ENCODE results near the gene PPM1J.
"Not testable (repeated sequence)": the region's sequence is repeated elsewhere in the genome, so short reads cannot be mapped to it uniquely, and the experiment has no call there.

The PPM1J gene

GRCh38 chr1:112715264-112716053 is at the start of gene PPM1J:
Gene PPM1J, minus strand, starts transcription at chr1:112715332. Its CDS starts 31 bp downstream, at chr1:112715301.
- peak; percentile 98 for DNase-seq

DNA sequence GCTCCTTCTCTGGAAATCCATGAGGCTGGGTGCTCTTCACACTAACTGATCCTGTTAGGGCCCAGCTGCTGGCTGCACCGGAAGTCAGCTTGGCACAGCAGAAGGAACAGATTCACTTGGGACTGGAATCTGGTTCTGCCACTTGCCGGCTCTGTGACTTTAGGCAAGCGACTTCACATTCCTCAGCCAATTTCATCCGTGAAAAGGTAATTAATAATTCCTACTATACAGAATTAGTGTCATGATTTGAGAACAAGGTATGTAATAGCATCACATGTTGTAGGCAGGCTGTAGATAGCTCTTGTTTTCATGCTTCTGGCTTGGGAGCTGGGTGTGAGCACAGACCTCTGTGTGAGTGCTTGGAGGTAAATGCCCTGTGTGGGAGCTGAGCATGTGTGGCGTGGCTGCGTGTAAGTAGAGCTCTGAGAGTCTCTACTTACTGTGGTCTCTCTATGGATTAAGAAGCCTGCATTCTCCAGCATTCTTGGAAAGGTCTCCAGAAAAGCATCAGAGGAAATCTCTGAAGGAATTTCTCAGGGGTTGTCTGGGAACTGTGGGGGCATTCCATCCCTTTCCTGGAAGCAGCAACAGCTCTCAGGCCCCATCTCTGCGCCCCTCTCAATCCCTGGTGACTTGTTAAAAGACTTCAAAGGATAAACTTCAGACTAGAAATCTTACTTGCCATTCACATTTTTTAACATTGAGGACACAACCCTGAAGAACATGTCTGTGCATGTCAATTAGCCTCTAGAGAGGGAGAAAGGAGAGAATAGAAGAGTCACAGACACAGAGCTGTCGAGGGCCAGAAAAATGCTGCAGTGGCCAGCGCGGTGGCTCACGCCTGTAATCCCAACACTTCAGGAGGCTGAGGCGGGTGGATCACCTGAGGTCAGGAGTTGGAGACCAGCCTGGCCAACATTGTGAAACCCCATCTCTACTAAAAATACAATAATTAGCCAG is 47.7 kb upstream of the PPM1J start:
- DNase-seq = no peak

GRCh38 chr1:112761714-112762480 is 46.8 kb upstream of the PPM1J start:
- no peak for DNase-seq

DNA sequence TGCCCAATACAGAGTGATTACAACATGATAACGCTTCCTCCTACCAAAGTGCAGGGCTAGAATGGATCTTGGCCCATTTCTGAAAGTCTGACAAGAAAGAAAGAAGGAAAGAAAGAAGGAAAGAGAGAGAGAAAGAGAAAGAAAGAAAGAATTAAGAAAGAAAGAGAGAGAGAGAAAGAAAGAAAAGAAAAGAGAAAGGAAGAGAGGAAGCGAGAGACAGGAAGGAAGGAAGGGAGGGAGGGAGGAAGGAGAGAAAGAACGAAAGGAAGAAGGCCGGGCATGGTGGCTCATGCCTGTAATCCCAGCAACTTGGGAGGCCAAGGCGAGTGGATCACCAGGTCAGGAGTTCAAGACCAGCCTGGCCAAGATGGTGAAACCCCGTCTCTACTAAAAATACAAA is 44.1 kb upstream of the PPM1J start:
- DNase-seq = no peak

GRCh38 chr1:112754116-112754628 is 39.0 kb upstream of the PPM1J start:
- no peak for DNase-seq

GRCh38 chr1:112748396-112748795 is 33.3 kb upstream of the PPM1J start:
- DNase-seq = no peak

DNA sequence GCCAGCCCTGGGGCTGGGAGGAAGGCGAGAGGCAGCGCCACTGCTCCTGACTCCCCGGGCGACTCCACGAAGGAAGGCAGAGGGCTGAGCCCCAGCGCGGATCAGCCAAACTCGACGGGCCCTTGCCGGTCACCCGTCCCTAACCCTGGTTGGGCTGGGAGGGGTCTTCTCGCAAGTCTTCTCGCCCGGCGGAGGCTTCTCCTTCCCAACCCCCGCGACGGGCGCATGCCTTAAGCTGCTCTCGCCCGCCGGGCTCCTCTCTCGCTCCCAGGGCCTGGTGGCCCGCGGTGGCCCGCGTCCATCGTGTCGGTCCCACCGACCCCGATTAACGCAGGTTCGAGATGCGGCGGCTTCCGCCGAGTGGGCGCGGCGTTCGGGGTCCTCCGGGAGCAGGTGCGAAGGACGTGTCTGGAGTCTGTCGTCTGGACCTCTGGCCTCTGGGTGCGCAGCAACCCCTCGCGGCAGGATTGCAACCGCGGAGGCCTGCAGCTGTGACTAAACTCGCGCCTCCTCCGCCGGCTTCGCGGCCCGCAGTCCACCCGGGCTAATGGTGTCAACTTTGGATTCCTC is 29.0 kb upstream of the PPM1J start:
- DNase-seq = no peak

DNA sequence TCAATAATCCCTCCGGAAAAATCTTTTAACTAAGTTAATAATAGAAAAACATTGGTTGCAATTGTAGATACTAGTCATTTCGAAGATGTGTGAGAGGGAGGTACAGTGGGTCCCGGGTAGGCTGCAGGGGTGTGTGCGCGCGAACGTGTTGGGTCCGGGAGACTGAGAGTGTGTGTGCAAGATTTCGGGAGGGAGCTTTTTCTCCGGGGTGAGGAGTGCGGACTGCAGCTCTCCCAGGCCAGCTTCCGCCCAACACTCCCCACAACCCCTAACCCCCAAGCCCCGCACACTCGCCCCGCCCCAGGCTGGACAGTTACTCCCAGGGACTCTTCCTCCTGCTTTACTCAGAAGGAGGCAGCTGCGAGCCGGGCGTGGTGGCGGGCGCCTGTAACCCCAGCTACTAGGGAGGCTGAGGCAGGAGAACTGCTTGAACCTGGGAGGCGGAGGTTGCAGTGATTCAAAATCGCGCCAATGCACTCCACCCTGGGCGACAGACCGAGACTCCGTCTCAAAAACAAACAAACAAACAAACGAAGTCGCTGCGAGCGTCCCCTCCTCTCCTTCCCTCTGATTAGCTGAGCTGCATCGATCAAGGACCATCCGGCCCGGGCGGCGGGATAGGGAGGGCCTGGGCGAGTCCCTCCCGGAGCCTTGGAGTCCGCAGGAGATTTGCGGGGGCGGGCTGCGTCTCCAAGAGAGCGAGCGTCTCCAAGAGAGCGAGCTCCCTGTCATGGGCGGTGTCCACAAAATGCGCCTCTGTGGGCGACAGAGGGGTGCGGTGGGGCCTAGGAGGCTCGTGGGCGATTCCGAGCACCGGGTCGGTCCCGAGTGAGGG is 28.3 kb upstream of the PPM1J start:
- DNase-seq = no peak

DNA sequence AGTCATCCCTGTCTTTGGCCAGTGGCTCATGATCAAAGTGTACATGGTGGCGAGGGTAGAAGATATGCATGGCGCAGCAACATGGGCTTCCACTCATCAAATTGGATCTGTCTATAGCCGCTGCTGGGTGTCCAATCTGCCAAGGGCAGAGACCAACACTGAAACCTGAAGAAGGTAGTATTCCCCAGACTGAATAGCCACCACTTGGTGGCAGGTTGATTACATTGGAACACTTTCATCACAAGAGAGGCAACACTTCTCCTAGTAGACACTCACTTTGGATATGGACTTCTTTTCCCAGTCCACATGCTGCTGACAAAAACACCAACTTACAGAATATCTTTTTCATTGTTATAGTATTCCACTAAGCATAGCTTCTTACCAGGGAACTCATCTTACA is 22.4 kb upstream of the PPM1J start:
- DNase-seq = no peak

DNA sequence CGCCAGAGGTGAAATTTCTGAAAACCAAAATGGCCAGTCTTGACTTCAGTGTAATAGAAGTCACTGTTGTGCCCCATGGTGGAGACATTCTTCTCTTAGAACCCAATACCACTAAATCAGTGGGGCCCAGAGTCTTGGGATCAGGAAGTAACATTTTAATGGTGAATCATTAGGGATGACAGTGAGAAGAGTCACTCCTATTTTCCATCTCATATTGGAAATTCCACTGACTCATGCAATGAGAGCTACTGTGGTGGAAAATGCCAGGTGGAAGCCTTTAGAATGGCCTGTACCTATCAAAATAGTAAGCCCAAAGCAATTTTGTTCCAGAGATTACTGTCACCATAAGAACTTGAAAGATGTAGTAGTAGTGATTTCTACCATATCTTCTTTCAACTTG is 20.6 kb upstream of the PPM1J start:
- DNase-seq = no peak

- DNase-seq = no peak
Observed at GRCh38 chr1:112731451-112731850, 16.3 kb upstream of the PPM1J start.

GRCh38 chr1:112729909-112730308 is 14.8 kb upstream of the PPM1J start:
- DNase-seq = no peak

DNA sequence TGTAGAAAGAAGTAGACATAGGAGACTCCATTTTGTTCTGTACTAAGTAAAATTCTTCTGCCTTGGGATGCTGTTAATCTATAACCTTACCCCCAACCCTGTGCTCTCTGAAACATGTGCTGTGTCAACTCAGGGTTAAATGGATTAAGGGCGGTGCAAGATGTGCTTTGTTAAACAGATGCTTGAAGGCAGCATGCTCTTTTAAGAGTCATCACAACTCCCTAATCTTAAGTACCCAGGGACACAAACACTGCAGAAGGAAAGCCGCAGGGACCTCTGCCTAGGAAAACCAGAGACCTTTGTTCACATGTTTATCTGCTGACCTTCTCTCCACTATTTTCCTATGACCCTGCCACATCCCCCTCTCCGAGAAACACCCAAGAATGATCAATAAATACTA is 13.9 kb upstream of the PPM1J start:
- not testable (repeated sequence) for DNase-seq

GRCh38 chr1:112728306-112728971 is 13.3 kb upstream of the PPM1J start:
- not testable (repeated sequence) for DNase-seq

- no peak for DNase-seq
Observed at GRCh38 chr1:112727716-112728115, 12.6 kb upstream of the PPM1J start.

DNA sequence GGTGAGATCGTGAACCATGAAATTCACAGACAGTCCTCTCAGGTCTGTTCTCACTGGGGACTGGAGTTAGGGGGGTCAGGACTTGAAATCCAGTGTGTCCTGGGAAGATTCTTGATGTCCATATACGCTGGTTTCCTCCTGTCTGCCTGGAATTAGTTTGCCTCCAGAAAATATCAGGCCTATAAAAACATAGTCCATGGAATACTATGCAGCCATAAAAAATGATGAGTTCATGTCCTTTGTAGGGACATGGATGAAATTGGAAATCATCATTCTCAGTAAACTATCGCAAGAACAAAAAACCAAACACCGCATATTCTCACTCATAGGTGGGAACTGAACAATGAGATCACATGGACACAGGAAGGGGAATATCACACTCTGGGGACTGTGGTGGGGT is 9.1 kb upstream of the PPM1J start:
- not testable (repeated sequence) for DNase-seq

- DNase-seq = no peak
Observed at GRCh38 chr1:112723511-112723839, 8.3 kb upstream of the PPM1J start.

GRCh38 chr1:112722601-112723510 is 7.7 kb upstream of the PPM1J start:
- no peak for DNase-seq

DNA sequence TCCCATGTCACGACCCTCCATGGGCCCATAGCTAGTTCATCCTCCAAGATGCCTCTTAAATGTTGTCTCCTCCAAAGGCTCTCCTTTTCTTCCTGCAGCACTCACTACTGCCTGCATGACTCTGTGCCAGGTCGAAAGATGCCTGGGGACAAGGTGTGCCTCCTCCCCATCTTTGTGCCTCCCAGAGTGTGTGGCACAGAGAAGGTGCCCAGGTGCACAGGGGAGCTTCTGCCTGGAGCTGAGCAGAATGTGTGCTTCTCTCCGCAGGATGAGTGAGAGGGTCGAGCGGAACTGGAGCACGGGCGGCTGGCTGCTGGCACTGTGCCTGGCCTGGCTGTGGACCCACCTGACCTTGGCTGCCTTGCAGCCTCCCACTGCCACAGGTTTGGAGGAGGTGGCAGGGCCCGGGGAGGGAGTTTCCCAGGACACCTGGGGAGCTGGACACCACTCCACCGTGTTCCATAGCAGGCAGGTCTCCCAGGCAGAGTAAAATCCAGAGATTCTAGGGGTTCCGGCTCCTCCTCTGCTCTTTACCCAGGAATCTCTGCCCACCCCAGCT is 6.9 kb upstream of the PPM1J start:
- DNase-seq = no peak

DNA sequence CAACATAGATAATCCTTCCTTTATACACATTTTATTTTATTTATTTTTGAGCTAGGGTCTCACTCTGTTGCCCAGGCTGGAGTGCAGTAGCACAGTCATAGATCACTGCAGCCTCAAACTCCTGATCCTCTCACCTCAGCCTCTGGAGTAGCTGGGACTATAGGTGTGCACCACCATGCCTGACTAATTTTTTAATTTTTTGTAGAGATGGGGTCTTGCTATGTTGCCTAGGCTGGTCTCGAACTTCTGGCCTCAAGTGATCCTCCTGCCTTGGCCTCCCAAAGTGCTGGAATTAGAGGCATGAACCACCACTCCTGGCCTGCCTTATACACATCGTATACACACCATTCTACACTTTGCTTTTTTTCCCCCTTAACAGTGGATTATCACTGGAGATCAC is 6.2 kb upstream of the PPM1J start:
- not testable (repeated sequence) for DNase-seq

Measured in activated CD4-positive, CD25-positive, alpha-beta regulatory T cell treated with anti-CD3 and anti-CD28 coated beads, Interleukin-2, amount 50 U/mL, for 72 hours (primary cell).